ENCODE results near the gene IGF2BP2. TPM values are rescaled to one million over a fixed set of nuclear protein-coding genes. Genes with fewer than 3 reads are reported as not detected.

The IGF2BP2 gene
- polyA plus RNA-seq, 2 of the 4 experiments (the other 2 are of a cell fraction), result 2.2 to 6.1 TPM

GRCh38 chr3:185709251-185709955, 115.4 kb downstream of the IGF2BP2 start:
- no peak overlapping the region for H3K4me2 ChIP-seq
- 71% methylated on average over 6 of the region's 6 CpGs for WGBS (ENCODE audit: missing lambda C conversion rate)
- H3K9me3 ChIP-seq, result no peaks in the 10 kb centered on the region
- no peak overlapping the region for H3K4me3 ChIP-seq
- peaks cover 10% of the 10 kb centered on the region; the same call in 2 of the 3 replicates for H3K4me1 ChIP-seq
- CTCF ChIA-PET, result interaction anchor here (0.6 to 1.5 kb wide), 4 partner anchors 10 to 58 kb away, joined by 3 to 5 read pairs (median 4); no protein-coding TSS in a partner anchor
- DNase-seq (ENCODE audit: low read depth in 1 of 2, low spot score in 1 of 2) (no peak), FAIRE-seq (no peak), ATAC-seq (no peak)
- POLR2A ChIA-PET, result no interaction called here
- H3K27ac ChIP-seq, result no peak overlapping the region
- no peak for TF ChIP-seq ATOH8 (CRISPR knock-in tag; IDR thresholded peaks at IDR 0.05; ENCODE audit: low read depth)
- no peak for TF ChIP-seq NR3C1 (IDR thresholded peaks at IDR 0.05)
- no peak for TF ChIP-seq BHLHE40 (IDR thresholded peaks at IDR 0.05; ENCODE audit: low read depth, low read length)
- no peak for TF ChIP-seq CEBPB (IDR thresholded peaks at IDR 0.05)
- TF ChIP-seq SMC3 (IDR thresholded peaks at IDR 0.05), result no peak
- no peak for TF ChIP-seq JUNB (IDR thresholded peaks at IDR 0.05)
- no peak for TF ChIP-seq MYC (IDR thresholded peaks at IDR 0.05; ENCODE audit: borderline replicate concordance, low read length)
- TF ChIP-seq E2F6 (IDR thresholded peaks at IDR 0.05; ENCODE audit: borderline replicate concordance, low read depth), result no peak
- no peak for TF ChIP-seq HES2 (IDR thresholded peaks at IDR 0.05)
- TF ChIP-seq HDAC2 (IDR thresholded peaks at IDR 0.05), result no peak
- TF ChIP-seq HOXB5 (CRISPR knock-in tag; IDR thresholded peaks at IDR 0.05), result no peak

- Histone ChIP-seq H3K4me2 (no peak overlapping the region), H3K4me3 (no peak overlapping the region), H3K27ac (no peak overlapping the region), H3K9me3 (no peaks in the 10 kb centered on the region), H3K4me1 (peaks cover 10% of the 10 kb centered on the region; the same call in 2 of the 3 replicates)
- POLR2A ChIA-PET, result no interaction called here
- no peak for FAIRE-seq
- no peak for TF ChIP-seq KDM5A (IDR thresholded peaks at IDR 0.05)
- TF ChIP-seq CTCF (IDR thresholded peaks at IDR 0.05), result no peak
- no peak for TF ChIP-seq CHD4 (IDR thresholded peaks at IDR 0.05; ENCODE audit: borderline replicate concordance)
- TF ChIP-seq ZC3H11A (IDR thresholded peaks at IDR 0.05), result no peak
- no peak for TF ChIP-seq EHF (CRISPR knock-in tag; IDR thresholded peaks at IDR 0.05)
- no peak for TF ChIP-seq E2F6 (IDR thresholded peaks at IDR 0.05; ENCODE audit: borderline replicate concordance, low read depth)
- no peak for TF ChIP-seq ATOH8 (CRISPR knock-in tag; IDR thresholded peaks at IDR 0.05; ENCODE audit: low read depth)
- no peak for TF ChIP-seq ESRRA (IDR thresholded peaks at IDR 0.05; ENCODE audit: borderline replicate concordance, low read length)
- TF ChIP-seq ZSCAN20 (CRISPR knock-in tag; IDR thresholded peaks at IDR 0.05), result no peak
- no peak for TF ChIP-seq NFE2L2 (conservative IDR thresholded peaks at IDR 0.05; ENCODE audit: low read length)
- no peak for TF ChIP-seq JUN (IDR thresholded peaks at IDR 0.05)
- TF ChIP-seq FOXS1 (CRISPR knock-in tag; IDR thresholded peaks at IDR 0.05), result no peak
- no peak for TF ChIP-seq RAD21 (conservative IDR thresholded peaks at IDR 0.05 in 1 of 2, IDR thresholded peaks at IDR 0.05 in 1 of 2)
- no peak for TF ChIP-seq HOXB13 (CRISPR knock-in tag; IDR thresholded peaks at IDR 0.05; ENCODE audit: low read depth)
- TF ChIP-seq GATA3 (IDR thresholded peaks at IDR 0.05; ENCODE audit: borderline replicate concordance), result no peak
- TF ChIP-seq BCL3 (IDR thresholded peaks at IDR 0.05), result no peak
- TF ChIP-seq PHF8 (IDR thresholded peaks at IDR 0.05; ENCODE audit: borderline replicate concordance, low read depth), result no peak
- CTCF ChIA-PET, result interaction anchor here (1.0 to 1.3 kb wide), 2 partner anchors 9 to 32 kb away, joined by 4 to 5 read pairs; no protein-coding TSS in a partner anchor
- DNase-seq (ENCODE audit: low read depth in 1 of 2, low spot score in 1 of 2), result no peak
- over 99% methylated on average over 5 of the region's 5 CpGs for WGBS (ENCODE audit: missing lambda C conversion rate)
- no peak for ATAC-seq
These were observed 116.5 kb downstream of the IGF2BP2 start for GRCh38 chr3:185708392-185708791.

Measured in A549 (cell line).